ENCODE data around the gene TSPEAR. TPM values are rescaled to one million over a fixed set of nuclear protein-coding genes. Genes with fewer than 3 reads are reported as not detected.
"Not testable (repeated sequence)": the region's sequence is repeated elsewhere in the genome, so short reads cannot be mapped to it uniquely, and the experiment has no call there.

The TSPEAR gene
- total RNA-seq, 1 donor from 2014 or later = not detected

DNA sequence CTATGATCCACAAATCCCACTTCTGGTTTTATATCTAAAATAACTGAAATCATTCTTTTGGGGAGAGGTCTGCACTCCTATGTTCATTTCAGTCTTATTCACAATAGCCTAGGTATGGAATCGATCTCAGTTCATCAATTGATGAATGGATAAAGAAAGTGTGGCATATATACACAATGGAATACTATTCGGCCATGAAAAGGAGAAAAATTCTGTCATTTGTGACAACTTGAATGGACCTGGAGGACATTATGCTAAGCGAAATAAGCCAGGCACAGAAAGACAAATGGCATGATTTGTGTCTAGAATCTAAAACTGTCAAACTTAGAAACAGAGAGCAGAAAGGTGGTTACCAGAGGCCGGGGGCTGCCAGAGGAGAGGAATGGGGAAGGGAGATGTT lies 104.9 kb downstream of the TSPEAR start:
- no peak for DNase-seq (ENCODE audit: low read depth)
- Histone ChIP-seq H3K4me3 (ENCODE audit: low read depth, low read length) (no peak overlapping the region), H3K36me3 (ENCODE audit: control insufficient read depth, insufficient read depth, low read length) (no peaks in the 10 kb centered on the region), H3K27me3 (ENCODE audit: control insufficient read depth, insufficient read depth, low read length) (no peaks in the 10 kb centered on the region)
- TF ChIP-seq CTCF (IDR thresholded peaks at IDR 0.05; ENCODE audit: insufficient read depth, low read length, poor library complexity, severe bottlenecking) = no peak

DNA sequence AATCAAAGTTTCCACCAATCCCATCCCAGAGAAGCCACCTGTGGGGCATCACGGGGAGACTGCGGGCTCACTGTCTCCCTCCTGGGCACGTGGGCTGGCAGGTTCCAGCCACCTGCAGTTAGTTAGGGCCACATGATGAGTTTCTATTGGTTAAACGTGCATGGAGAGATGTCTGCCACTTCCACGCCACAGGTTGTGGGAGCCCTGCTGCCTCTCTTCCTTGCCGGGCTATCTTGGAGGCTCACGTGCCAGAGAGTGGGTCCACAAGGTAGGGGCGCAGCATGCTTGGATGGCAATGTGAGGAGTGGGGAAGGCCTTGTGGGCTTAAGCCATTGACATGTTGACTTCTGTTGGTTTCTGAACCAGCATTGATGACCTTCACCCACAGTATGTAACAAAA lies 107.5 kb downstream of the TSPEAR start:
- no peak overlapping the region for H3K4me3 ChIP-seq (ENCODE audit: low read depth, low read length)
- no peak for TF ChIP-seq CTCF (IDR thresholded peaks at IDR 0.05; ENCODE audit: insufficient read depth, low read length, poor library complexity, severe bottlenecking)
- no peak for DNase-seq (ENCODE audit: low read depth)

GRCh38 chr21:44603109-44603875 lies 108.1 kb downstream of the TSPEAR start:
- Histone ChIP-seq H3K4me3 (ENCODE audit: low read depth, low read length) (no peak overlapping the region), H3K27me3 (ENCODE audit: control insufficient read depth, insufficient read depth, low read length) (no peaks in the 10 kb centered on the region), H3K36me3 (ENCODE audit: control insufficient read depth, insufficient read depth, low read length) (no peaks in the 10 kb centered on the region)
- no peak for DNase-seq (ENCODE audit: low read depth)
- TF ChIP-seq CTCF (IDR thresholded peaks at IDR 0.05; ENCODE audit: insufficient read depth, low read length, poor library complexity, severe bottlenecking) = no peak

More for the DNA sequence above, 107.5 kb downstream of the TSPEAR start:
- H3K36me3 ChIP-seq (ENCODE audit: control insufficient read depth, insufficient read depth, low read length) = no peaks in the 10 kb centered on the region
- no peaks in the 10 kb centered on the region for H3K27me3 ChIP-seq (ENCODE audit: control insufficient read depth, insufficient read depth, low read length)

GRCh38 chr21:44602463-44602850 lies 108.9 kb downstream of the TSPEAR start:
- Histone ChIP-seq H3K36me3 (ENCODE audit: control insufficient read depth, insufficient read depth, low read length) (no peaks in the 10 kb centered on the region), H3K4me3 (ENCODE audit: low read depth, low read length) (no peak overlapping the region), H3K27me3 (ENCODE audit: control insufficient read depth, insufficient read depth, low read length) (no peaks in the 10 kb centered on the region)
- no peak for DNase-seq (ENCODE audit: low read depth)
- TF ChIP-seq CTCF (IDR thresholded peaks at IDR 0.05; ENCODE audit: insufficient read depth, low read length, poor library complexity, severe bottlenecking) = no peak

GRCh38 chr21:44601596-44602462 lies 109.5 kb downstream of the TSPEAR start:
- TF ChIP-seq CTCF (IDR thresholded peaks at IDR 0.05; ENCODE audit: insufficient read depth, low read length, poor library complexity, severe bottlenecking) = no peak
- no peak overlapping the region for H3K4me3 ChIP-seq (ENCODE audit: low read depth, low read length)
- no peaks in the 10 kb centered on the region for H3K36me3 ChIP-seq (ENCODE audit: control insufficient read depth, insufficient read depth, low read length)
- DNase-seq (ENCODE audit: low read depth) = no peak
- no peaks in the 10 kb centered on the region for H3K27me3 ChIP-seq (ENCODE audit: control insufficient read depth, insufficient read depth, low read length)

- not testable (repeated sequence) for H3K27me3 ChIP-seq (ENCODE audit: control insufficient read depth, insufficient read depth, low read length); H3K4me3 ChIP-seq (ENCODE audit: low read depth, low read length); DNase-seq (ENCODE audit: low read depth); H3K36me3 ChIP-seq (ENCODE audit: control insufficient read depth, insufficient read depth, low read length)
These were observed 110.3 kb downstream of the TSPEAR start for GRCh38 chr21:44601091-44601490.

DNA sequence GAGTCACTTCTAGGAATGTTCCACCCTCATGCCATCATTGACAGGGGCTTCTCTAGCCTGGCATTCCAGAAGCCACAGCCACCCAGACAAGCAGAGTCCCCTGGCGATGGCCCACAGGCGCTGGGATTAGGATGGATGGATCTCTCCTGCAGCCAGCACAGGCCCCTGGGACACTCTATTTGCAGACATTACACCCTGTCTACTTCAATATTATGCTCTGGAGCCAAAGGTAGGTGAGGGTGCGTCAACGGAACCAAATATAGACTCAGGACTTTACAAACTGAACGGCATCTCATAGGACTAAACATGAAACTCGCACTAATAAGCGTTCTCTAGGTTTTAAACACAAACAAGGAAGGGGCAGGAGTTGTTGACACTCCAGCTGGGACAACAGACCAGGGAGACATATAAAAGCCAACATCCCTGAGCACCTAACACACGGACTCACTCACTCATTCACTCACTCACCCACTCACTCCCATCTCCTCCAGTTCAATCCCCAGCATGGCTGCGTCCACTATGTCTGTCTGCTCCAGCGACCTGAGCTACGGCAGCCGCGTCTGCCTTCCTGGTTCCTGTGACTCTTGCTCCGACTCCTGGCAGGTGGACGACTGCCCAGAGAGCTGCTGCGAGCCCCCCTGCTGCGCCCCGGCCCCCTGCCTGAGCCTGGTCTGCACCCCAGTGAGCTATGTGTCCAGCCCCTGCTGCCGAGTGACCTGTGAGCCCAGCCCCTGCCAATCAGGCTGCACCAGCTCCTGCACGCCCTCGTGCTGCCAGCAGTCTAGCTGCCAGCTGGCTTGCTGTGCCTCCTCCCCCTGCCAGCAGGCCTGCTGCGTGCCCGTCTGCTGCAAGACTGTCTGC lies 111.0 kb downstream of the TSPEAR start, which contains the start of gene KRTAP10-7:
TSS of gene KRTAP10-7 (plus strand) at position 480 of the 861 bp plus-strand sequence. CDS start at position 505, 25 bp downstream.
- not testable (repeated sequence) for DNase-seq (ENCODE audit: low read depth); H3K27me3 ChIP-seq (ENCODE audit: control insufficient read depth, insufficient read depth, low read length)

More for the DNA sequence above, 111.0 kb downstream of the TSPEAR start, which contains the start of gene KRTAP10-7:
- H3K36me3 ChIP-seq (ENCODE audit: control insufficient read depth, insufficient read depth, low read length); H3K4me3 ChIP-seq (ENCODE audit: low read depth, low read length): not testable (repeated sequence)

Data from kidney epithelial cell (primary cell).